Measurements from ENCODE around the gene TMEM184A. TPM values are rescaled to one million over a fixed set of nuclear protein-coding genes. Genes with fewer than 3 reads are reported as not detected.
A peak's percentile ranks its signal among the peaks of the same experiment; 100 is the strongest.

Gene TMEM184A
- 1 to 10 TPM; 4.6 to 5.1 TPM for total RNA-seq
- polyA plus RNA-seq (2013, experiment 1 of 2) = 0.43 TPM
- polyA plus RNA-seq (2013, experiment 2 of 2) = 1.1 TPM
- long read RNA-seq, experiment 1 = 0 reads
- long read RNA-seq, experiment 2, full-length matches to known transcripts = 3 of 9 reads
- long read RNA-seq, experiment 2, partial matches to known transcripts = 0 of 9 reads
- long read RNA-seq, experiment 2, other reads (novel, unspliced or antisense) = 6 of 9 reads
- long read RNA-seq, experiment 3, partial matches to known transcripts = 1 of 3 reads
- long read RNA-seq, experiment 3, other reads (novel, unspliced or antisense) = 2 of 3 reads
- long read RNA-seq, experiment 4 = 0 reads

GRCh38 chr7:1555813-1556543, at the start of gene TMEM184A:
TSS of gene TMEM184A (minus strand) at chr7:1556205. CDS start at chr7:1555484, 721 bp downstream.
- peak within 1 kb of the TSS; percentile 77 for H3K27ac Mint-ChIP-seq
- Histone ChIP-seq H3K27ac (ENCODE audit: low read depth, low read length) (no peak within 1 kb of the TSS), H3K4me1 (ENCODE audit: control insufficient read depth, insufficient read depth, low read length) (no peaks in the 10 kb centered on the region), H3K27me3 (ENCODE audit: control insufficient read depth, insufficient read depth, low read length, poor library complexity, severe bottlenecking) (no peaks in the 10 kb centered on the region), H3K9ac (ENCODE audit: extremely low read depth, low read length, poor library complexity, severe bottlenecking) (no peak within 1 kb of the TSS), H3K4me3 (ENCODE audit: low read length) (no peak within 1 kb of the TSS), H3K36me3 (ENCODE audit: control insufficient read depth, insufficient read depth, low read length) (no peaks in the 10 kb centered on the region), H3K9me3 (ENCODE audit: control insufficient read depth, low read length) (no peaks in the 10 kb centered on the region)
- DNase-seq = peak; percentile 94
- no peak within 1 kb of the TSS for H3K4me3 Mint-ChIP-seq
- H3K36me3 Mint-ChIP-seq (ENCODE audit: low read depth) = no peaks in the 10 kb centered on the region
- 70 to 73% methylated on average over 10 to 23 of the region's 23 CpGs for WGBS, 2 experiments (ENCODE audit: insufficient coverage in 1 of 2, insufficient read length in 1 of 2)
- no peaks in the 10 kb centered on the region for H3K27me3 Mint-ChIP-seq (ENCODE audit: insufficient read depth)
- peak; percentile 80 for TF ChIP-seq CTCF (conservative IDR thresholded peaks at IDR 0.05)
- no peaks in the 10 kb centered on the region for H3K9me3 Mint-ChIP-seq
- H3K4me1 Mint-ChIP-seq = peaks cover 14% of the 10 kb centered on the region

- Mint-ChIP-seq H3K4me3 (no peak overlapping the region), H3K27me3 (ENCODE audit: insufficient read depth) (no peaks in the 10 kb centered on the region), H3K9me3 (no peaks in the 10 kb centered on the region), H3K27ac (no peak overlapping the region), H3K36me3 (ENCODE audit: low read depth) (no peaks in the 10 kb centered on the region), H3K4me1 (no peaks in the 10 kb centered on the region)
- no peak overlapping the region for H3K4me3 ChIP-seq (ENCODE audit: low read length)
- 88 to 100% methylated on average over 1 to 2 of the region's 2 CpGs for WGBS, 2 experiments (ENCODE audit: insufficient coverage in 1 of 2, insufficient read length in 1 of 2)
- no peaks in the 10 kb centered on the region for H3K4me1 ChIP-seq (ENCODE audit: control insufficient read depth, insufficient read depth, low read length)
- TF ChIP-seq CTCF (conservative IDR thresholded peaks at IDR 0.05) = no peak
- no peaks in the 10 kb centered on the region for H3K9me3 ChIP-seq (ENCODE audit: control insufficient read depth, low read length)
- no peaks in the 10 kb centered on the region for H3K27me3 ChIP-seq (ENCODE audit: control insufficient read depth, insufficient read depth, low read length, poor library complexity, severe bottlenecking)
- H3K9ac ChIP-seq (ENCODE audit: extremely low read depth, low read length, poor library complexity, severe bottlenecking) = no peak overlapping the region
- DNase-seq = no peak
- H3K36me3 ChIP-seq (ENCODE audit: control insufficient read depth, insufficient read depth, low read length) = no peaks in the 10 kb centered on the region
- no peak overlapping the region for H3K27ac ChIP-seq (ENCODE audit: low read depth, low read length)
Measured at GRCh38 chr7:1604383-1604782, 48.4 kb upstream of the TMEM184A start.

GRCh38 chr7:1603346-1604225, 47.6 kb upstream of the TMEM184A start:
- no peaks in the 10 kb centered on the region for H3K36me3 Mint-ChIP-seq (ENCODE audit: low read depth)
- no peak overlapping the region for H3K9ac ChIP-seq (ENCODE audit: extremely low read depth, low read length, poor library complexity, severe bottlenecking)
- no peak overlapping the region for H3K27ac Mint-ChIP-seq
- H3K4me3 ChIP-seq (ENCODE audit: low read length) = no peak overlapping the region
- no peaks in the 10 kb centered on the region for H3K36me3 ChIP-seq (ENCODE audit: control insufficient read depth, insufficient read depth, low read length)
- no peaks in the 10 kb centered on the region for H3K4me1 Mint-ChIP-seq
- no peaks in the 10 kb centered on the region for H3K9me3 ChIP-seq (ENCODE audit: control insufficient read depth, low read length)
- H3K27ac ChIP-seq (ENCODE audit: low read depth, low read length) = no peak overlapping the region
- no peak for TF ChIP-seq CTCF (conservative IDR thresholded peaks at IDR 0.05)
- peaks cover 1% of the 10 kb centered on the region for H3K9me3 Mint-ChIP-seq
- H3K4me1 ChIP-seq (ENCODE audit: control insufficient read depth, insufficient read depth, low read length) = no peaks in the 10 kb centered on the region
- H3K27me3 Mint-ChIP-seq (ENCODE audit: insufficient read depth) = no peaks in the 10 kb centered on the region
- 91 to 92% methylated on average over 22 to 41 of the region's 41 CpGs for WGBS, 2 experiments (ENCODE audit: insufficient coverage in 1 of 2, insufficient read length in 1 of 2)
- no peak overlapping the region for H3K4me3 Mint-ChIP-seq
- DNase-seq = peak; percentile 43
- no peaks in the 10 kb centered on the region for H3K27me3 ChIP-seq (ENCODE audit: control insufficient read depth, insufficient read depth, low read length, poor library complexity, severe bottlenecking)
